Measurements from ENCODE around the gene REEP3.
"Not testable (repeated sequence)": the region's sequence is repeated elsewhere in the genome, so short reads cannot be mapped to it uniquely, and the experiment has no call there.

Gene REEP3

DNA sequence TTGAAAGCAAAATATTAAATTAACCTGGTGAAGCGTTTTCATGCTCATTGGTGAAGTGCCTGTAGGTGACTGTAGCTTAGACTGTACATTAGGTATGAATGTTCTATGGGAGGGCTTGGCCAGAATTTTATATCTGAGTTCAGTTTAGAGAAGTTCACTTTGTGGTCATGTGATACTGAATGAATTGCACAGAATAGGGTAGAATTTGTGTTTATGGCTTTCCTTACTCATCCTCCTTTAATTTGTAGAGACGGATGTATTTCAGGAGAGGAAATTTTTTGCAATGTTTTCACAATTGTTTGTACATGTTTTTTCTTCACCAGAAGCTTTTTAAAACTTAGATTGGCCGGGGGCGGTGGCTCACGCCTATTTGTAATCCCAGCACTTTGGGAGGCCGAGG is 32.3 kb downstream of the REEP3 start:
- DNase-seq: no peak

DNA sequence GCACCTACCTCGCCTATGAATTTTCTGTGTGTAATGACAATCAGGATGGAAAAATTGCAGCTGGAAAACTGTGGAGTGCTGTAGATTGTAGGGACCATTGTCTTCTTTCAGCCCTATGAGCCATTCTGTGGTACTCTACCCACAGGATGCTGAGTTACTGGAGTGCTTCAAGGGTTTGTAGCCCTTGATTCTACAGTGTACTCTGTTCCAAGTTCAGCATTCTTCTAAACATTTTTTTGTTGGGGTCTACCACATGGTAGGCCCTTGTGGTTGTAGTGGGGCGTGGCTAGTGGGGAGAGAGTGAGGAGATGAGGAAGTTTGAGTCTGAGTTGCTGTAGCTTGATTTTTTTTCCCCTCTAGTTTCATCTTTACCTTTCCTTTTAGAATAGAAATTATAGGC is 33.5 kb downstream of the REEP3 start:
- DNase-seq: no peak

DNA sequence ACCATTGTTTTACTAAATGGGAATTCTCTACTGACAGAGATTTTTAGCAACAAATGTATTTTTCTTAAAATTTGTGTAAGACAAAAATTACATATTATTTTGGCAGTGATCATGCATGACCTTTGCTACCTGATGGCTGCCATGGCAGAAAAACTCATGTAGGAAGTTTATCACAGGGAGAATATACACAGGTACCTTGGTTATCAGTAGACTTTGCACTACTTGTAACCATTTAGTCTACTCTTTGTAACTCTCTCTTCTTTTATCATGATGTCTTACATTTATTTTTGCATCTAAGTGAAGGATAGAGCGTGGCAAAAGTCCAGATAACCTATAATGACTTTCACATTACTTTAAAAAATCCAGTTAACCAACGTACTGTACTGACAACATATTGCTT is 34.1 kb downstream of the REEP3 start:
- DNase-seq: no peak

DNA sequence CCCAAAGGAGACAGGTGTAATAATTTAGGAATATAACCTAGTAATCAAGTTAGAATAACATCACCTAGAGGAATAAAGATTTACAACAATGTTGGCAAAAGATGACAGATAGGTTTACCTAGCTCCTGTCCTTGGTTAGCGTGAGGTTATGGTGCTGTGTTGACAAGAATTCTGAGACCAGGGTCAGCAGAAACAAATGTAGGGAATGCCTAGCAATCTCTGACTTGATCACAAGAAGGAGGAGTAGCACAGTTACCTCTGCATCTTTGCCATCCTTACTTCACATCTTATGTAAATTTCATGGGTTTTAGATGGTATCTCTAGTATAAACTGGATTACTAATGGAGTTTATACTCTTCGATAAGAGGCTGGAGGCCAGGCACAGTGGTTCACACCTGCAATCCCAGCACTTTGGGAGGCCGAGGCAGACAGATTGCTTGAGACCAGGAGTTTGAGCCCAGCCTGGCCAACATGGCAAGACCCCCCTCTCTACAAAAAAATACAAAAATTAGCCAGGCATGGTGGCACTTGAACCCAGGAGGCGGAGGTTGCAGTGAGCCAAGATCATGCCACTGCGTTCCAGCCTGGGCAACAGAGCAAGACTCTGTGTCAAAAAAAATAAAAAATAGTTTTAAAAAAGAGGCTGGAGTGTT is 37.1 kb downstream of the REEP3 start:
- DNase-seq: no peak

DNA sequence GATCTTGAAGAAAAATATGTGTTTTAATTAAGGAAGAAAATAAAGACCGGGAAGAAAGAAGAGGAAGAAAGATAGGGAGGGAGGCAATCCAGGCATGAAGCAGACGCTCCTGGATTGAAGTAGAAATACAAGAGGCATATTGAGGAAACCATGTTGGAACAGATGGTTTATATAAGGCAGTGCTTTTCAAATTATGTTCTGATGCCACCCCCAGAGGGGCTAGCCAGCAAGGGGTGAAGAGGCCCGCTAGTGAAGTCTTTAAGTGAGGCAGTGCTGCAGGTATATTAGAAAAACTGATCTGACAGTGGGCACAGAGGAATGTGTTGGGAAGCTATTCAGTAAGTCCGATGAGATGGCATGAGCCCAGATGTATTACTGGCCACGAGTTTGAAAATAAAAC is 40.1 kb downstream of the REEP3 start:
- no peak for DNase-seq

DNA sequence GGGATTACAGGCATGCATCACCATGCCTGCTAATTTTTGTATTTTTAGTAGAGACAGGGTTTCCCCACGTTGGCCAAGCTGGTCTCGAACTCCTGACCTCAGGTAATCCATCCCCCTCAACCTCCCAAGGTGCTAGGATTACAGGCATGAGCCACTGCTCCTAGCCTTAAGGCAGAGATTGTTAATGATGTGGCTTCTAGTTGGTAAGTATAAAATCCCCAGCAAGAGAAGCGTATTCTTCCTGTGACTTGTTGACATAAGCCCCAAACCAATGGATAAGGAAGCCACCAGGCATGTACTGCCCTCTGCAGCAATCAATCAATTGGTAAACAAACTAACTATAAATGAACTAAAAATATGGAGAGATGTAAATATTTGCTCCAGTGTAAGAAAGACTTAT is 41.2 kb downstream of the REEP3 start:
- no peak for DNase-seq

DNA sequence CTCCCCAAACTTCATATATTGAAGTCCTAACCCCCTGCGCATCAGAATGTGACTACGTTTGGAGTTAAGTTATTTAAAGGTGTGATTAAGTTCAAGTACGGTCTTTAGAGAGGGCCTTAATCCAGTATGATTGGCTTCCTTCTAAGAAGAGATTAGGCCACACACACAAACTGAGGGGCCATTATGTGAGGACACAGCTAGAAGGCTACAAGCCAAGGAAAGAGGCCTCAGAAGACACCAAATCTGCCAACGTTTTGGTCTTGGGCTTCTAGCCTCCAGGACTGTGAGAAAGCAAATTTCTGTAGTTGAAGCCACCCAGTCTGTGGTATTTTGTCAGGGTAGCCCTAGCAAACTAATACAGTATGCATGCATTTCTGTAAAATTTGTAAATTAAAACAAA is 41.7 kb downstream of the REEP3 start:
- DNase-seq: no peak

DNA sequence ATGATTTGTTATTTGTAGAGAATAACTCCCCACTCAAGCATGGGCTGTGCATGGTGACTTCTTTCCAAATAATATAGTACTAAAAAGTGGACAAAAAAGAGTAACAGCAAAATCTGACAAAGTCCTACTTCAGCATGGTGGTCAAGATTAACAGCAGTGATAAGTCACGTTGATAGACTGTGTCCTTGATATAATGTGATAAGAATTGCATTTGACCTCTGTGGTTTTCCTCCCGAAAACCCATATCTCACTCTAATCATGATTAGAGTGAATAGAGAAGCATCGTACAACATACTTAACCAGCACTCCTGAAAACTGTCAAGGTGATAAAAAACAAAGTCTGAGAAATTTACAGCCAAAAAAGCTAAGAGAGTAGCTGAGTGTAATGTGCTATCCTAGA is 42.4 kb downstream of the REEP3 start:
- DNase-seq: no peak

DNA sequence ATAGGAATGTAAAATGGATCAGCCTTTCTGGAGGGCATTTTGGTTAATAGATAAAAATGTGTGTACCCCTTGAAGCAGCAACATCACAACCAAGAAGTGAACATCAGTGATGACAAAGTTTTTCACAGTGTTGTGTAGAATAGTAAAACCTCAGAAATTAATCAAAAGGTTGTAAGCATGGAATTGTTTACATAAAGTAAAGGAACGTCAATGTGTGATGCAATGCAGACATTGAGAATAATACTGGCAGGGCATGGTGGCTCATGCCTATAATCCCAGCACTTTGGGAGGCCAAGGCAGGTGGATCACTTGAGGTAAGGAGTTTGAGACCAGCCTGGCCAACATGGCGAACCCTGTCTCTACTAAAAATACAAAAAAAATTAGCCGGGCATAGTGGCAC is 43.5 kb downstream of the REEP3 start:
- not testable (repeated sequence) for DNase-seq

DNA sequence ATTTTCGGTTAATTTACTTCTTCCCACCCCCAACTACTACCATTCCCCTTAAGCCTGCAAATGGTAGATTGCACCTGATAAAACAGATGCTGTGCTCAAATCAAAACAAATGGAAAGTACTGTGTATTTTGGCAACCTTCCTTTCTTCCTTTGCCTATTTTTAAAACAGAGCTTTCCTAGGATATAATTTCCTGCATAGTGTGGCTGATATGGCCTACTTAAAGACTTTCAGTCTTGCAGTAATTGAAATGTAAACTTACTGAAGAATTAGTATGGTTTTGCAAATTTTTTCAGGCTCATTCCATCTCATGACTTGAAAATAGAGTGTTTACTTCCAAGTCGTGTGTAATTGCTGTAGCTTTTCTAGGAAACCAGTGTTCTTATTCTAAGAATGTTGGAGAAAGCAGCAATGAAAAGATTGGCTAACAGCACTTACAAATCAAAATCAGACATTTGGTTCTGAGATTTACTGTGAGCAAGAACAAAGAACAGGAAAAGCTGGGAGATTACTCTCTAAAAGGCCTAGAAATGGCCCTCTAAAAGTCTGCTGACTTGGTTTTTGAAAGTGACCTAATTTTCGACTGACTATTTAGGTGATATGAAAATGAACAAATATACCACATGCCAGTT is 52.0 kb downstream of the REEP3 start:
- no peak for DNase-seq

DNA sequence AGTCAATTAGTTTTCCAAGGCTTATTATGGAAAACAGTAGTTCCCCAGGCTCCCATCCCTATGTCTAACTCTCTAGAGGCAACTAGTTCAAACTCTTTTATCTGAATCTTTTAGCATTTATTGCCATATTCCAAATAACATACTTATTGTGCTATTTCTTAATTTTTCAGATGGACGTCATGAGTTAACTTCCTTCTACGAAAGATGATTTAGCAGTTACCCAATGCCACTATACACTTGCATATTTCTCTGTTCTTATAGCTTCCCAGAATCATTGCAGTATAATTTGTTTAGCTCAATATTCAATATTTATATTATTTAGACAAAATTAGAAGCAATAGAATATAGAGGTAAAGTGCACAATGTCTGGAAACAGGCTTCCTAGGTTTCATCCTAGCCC is 52.8 kb downstream of the REEP3 start:
- no peak for DNase-seq

DNA sequence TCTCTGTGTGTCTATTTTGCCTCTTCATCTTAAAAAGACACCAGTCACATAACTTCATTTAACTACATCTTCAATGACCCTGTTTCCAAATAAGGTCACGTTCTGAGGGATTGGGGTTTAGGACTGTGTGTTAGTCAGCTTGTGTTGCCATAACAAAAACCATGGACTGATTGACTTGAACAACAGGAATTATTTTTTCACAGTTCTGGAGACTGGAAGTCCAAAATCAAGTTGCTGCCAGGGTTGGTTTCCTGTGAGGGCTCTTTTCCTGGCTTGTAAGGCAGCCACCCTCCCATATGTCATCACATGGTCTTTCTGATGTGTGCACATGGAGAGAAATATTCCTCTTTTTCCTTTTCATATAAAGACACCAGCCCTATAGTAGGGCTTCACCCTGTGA is 55.3 kb downstream of the REEP3 start:
- no peak for DNase-seq

DNA sequence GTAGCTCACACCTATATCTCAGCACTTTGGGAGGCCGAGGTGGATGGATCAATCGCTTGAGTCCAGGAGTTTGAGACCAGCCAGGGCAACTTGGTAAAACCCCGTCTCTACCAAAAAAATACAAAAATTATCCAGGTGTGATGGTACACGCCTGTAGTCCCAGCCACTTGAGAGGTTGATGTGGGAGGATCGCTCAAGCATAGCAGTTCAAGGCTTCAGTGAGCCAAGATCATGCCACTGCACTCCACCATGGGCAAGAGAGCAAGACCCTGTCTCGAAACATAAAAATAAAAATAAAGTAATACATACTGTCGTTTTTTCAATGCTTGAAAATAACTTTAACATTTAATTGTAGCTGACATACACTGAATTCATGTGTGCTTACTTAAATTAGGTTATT is 57.3 kb downstream of the REEP3 start:
- no peak for DNase-seq

DNA sequence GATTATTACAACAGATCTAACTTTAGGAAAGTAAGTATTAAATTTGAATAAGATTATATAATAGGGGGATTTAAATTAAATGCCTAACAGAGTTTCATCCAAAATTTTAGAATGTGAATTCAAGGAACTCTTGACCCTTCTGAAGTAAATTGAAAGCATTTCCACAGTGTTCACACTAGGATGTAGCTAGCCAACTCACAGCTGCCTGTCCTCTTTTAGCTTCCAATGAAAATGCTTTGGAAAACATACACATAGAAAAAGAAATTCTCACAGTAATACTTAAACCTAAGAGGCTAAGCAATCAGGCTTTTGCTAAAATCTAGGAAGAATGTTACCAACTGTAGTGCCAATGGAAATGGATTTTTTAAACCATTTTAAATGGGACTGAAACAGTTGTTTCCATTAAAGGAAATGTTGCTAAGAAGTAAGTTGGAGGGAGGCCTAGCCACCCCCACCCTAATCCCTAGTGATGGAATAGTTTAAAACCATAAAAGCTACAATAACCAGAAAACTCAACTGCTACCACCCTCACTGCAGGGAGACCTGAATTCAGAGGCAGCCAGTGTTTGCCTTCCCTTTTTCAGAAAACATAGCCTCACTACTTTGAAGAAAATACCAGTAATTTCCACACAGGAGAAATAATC is 58.3 kb downstream of the REEP3 start:
- no peak for DNase-seq

DNA sequence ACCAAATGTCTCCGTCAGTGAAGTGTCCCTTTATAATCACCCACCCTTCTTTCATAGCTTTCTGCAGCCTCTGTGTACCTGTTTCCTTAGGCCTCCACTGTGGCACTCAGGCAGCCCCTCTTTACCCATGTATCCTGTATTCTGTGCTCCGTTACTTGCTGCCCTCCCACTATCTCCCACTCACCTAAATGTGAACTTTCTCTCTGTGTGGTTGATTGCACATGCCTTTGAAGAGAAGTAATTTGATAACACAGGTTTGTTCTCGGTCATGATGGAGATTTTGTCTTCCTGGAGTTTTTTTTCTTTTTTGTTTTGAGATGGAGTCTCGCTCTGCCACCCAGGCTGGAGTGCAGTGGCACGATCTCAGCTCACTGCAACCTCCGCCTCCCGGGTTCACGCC is 61.5 kb downstream of the REEP3 start:
- DNase-seq: no peak

DNA sequence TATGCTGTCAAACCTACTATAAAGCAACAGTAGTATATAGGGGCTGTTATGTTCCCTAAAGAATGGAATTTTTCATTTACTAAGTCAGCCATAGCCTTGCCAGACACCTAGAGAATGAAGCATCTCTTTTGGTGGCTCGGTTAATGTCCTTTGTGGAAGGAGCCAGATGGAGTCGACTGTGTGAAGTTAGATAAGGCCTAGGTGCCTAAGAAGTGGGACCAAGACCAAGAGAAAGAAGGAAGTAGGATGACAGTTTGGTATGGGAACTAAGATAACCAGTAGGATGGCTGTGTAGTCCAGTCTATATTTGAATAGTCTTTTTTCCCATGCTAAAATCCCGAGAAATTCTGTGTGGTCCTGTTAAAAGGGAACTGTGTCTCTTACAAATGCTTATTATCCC is 62.2 kb downstream of the REEP3 start:
- DNase-seq: no peak

DNA sequence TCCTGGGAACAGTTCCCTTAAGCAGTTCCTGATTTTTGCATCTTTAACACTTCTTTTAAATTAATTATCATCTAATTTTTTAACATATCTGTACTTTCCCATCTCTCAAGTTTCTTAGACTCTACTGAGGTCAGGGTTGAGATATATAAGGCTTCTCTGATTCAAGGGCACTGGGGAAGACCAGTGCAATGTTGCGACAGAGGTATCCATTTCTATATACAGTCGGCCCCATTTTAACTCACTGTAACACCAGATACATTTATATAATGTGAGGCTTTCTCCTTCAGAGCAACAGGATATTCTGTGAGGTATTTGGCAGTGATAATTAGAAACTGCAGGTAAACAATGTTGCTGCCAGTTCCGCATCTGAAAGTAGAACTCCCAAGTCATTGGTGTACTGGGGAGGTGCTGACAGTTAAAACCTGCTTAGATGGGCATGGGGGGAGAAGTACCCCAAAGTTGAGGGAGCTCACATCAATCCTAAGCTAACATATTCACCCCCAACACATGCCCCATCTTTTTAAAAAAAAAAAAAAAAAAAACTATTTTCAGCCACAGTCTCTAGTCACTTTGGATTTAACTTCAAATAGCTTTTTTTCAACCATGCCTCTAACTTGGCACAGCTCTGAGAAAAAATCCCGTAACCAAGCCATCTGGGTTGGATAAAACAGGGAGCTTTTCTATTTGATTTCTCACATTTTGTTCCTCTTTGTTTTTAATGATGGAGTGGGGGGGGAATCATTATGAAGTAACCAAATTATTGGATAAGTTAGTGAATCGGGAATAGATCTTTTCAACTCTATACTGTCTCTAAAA is 62.9 kb downstream of the REEP3 start:
- DNase-seq: no peak

DNA sequence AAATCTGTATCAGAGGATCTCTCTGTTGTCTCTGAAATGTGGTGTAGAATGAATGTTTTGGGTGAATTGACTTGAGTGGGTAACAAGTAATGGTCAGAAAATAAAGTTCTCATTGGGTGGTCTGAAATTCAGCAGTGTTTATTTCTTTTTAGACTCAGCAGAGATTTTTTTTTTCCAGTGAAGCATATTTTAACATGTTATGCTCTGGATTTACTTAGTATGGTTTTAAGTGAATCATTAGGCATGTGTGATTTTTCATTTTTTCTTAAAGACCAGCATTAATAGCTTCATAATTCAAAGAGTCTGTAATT is 63.5 kb downstream of the REEP3 start:
- DNase-seq: no peak

DNA sequence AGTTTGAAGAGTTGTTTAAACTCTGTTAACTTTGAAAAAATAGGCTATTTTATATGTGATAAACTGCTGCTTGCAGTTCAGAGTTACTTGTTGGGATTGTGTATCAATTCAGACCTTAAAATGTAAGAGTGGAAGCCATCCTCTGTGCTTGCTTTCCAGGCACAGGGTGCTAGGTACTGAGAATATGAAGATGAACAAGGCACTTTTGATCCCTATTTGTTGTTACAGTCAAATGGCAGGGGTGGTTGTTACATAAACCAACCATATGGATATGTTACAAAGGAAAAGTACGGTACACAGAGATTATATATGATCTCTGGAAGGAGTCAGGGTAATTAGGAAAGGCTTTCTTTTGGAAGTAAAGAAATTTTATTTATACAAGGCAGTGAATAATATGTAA is 63.8 kb downstream of the REEP3 start:
- no peak for DNase-seq

DNA sequence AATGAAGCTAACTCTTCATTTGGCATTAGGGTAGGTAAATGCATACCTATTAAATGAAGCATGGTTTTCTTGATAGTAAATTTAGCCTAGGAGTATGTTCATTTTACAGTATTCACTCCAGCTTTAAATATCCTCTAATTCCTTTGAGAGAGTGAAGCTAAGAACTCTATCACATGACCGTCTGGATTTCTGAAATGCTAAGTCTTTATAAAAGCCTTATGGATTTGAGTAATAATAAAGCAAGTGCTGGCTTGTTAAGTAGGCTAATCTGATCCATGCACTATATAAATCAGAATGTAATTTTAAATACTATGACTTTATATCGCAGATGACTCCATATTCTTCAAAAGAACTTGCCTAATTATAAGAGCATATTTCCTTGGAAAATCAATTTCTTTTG is 64.8 kb downstream of the REEP3 start:
- no peak for DNase-seq

DNA sequence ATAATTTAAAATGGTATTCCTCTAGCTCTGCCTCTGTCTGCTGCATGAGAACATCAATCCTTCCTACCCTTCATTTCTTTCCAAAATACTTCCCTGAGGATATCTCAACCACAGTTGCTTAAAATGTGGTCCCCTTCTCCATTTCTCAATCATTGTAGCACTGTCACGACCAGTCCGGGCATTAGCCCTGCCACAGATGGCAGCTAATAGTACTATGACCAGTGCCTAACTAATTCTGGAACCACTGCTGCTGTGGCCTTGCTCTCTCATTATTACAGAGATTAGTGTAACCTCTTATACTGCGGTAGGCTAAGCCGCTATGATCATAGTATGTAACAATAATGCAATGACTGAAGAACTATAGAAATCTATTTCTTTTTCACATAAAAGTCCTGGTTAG is 66.0 kb downstream of the REEP3 start:
- no peak for DNase-seq

DNA sequence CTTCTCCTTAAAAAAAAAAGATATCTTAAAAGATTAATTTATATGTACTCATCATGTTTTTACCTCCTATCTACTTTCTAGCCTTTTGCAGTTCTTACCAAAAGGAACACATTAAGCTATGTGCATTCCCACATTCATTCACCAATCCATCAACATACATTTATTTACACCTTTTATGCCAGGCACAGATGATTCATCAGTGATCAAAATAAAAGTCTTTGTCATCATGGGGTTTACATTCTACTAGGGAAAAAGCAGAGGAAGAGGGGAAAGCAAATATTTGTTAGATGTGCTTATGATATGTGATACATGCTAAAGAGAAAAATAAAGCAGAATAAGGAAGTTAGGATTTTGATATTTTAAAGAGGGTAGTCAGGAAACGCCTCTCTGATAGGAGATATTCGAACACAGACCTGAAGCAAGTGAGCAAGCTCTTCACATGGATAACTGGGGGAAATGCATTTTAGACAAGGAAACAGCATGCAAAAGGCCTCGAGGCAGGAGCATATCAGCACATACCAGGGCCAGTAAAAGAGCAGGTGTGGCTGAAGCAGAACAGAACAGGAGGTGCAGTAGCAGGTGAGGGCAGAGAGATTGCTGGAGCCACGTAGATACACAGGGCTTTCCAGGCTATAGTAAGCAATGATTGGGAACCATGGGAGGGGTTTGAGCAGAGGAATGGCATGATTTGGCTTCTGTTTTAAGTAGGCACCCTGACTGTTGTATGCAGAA is 67.4 kb downstream of the REEP3 start:
- DNase-seq: no peak

DNA sequence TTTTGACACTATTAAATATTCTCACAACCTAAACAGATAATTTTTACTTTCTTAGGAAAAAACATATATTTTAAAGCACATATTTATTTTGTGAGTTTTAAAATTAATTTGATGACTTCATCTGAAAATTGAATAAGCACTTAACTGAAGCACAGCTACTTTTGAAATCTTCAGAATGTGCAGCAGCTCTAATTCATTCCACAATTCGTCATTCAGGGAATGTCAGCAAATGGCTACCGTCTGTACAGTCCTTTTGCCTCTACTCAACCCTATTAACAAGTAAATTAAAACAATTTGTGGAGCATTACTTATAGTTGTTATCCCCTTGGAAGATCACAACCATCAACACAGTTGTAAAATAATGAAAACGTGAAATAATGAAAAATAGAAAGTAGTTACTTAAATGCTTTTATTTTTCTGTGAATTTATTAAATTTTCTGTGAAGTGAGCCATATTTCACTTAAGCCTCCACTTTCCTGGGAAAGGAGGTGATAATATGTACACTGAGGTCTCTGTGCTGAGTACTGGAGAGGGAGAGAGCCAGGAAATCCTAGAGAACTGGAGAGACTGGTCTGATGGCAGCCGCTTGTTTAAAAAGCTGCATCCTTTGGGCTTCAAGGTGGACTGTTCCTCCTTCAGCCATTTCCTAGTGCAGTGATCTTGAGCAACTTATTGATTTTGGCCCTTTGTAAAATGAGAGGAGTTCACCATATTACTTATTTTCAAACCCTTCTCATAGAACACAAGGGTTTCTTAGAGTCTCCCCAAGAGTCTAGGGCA is 70.6 kb downstream of the REEP3 start:
- no peak for DNase-seq

All from AML-193 (cell line).